Measurements from ENCODE around the gene ERVV-1.

- TF ChIP-seq, protein P1, sequence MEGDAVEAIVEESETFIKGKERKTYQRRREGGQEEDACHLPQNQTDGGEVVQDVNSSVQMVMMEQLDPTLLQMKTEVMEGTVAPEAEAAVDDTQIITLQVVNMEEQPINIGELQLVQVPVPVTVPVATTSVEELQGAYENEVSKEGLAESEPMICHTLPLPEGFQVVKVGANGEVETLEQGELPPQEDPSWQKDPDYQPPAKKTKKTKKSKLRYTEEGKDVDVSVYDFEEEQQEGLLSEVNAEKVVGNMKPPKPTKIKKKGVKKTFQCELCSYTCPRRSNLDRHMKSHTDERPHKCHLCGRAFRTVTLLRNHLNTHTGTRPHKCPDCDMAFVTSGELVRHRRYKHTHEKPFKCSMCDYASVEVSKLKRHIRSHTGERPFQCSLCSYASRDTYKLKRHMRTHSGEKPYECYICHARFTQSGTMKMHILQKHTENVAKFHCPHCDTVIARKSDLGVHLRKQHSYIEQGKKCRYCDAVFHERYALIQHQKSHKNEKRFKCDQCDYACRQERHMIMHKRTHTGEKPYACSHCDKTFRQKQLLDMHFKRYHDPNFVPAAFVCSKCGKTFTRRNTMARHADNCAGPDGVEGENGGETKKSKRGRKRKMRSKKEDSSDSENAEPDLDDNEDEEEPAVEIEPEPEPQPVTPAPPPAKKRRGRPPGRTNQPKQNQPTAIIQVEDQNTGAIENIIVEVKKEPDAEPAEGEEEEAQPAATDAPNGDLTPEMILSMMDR (IDR thresholded peaks at IDR 0.05; ENCODE audit: insufficient read depth, low read depth, low read length): no peak
- no peak for TF ChIP-seq EZH2 (IDR thresholded peaks at IDR 0.05; ENCODE audit: insufficient read depth, low read length)
Observed at GRCh38 chr19:53045536-53045935, 31.8 kb downstream of the ERVV-1 start.
